Endodermal cell (in vitro differentiated cells): Measurements from ENCODE around the gene SMARCA2. TPM values are rescaled to one million over a fixed set of nuclear protein-coding genes. Genes with fewer than 3 reads are reported as not detected.

Source experiments
- DNase-seq: peaks from one replicate; pipeline ENCODE4 v3.0.0-alpha.2; 2017
- H3K27ac ChIP-seq: 2 replicates; pipeline ENCODE4 v1.5.1; 2013; ENCODE audit warnings: mild to moderate bottlenecking, low read depth, low read length, moderate library complexity
- H3K27me3 ChIP-seq: 2 replicates; pipeline ENCODE4 v1.6.1; 2013; ENCODE audit warnings: mild to moderate bottlenecking, low read length, moderate library complexity; ENCODE audit not compliant: insufficient read depth, control insufficient read depth, poor library complexity, severe bottlenecking
- H3K36me3 ChIP-seq: 2 replicates; pipeline ENCODE4 v1.7.0; 2013; ENCODE audit warnings: mild to moderate bottlenecking, low read length, moderate library complexity; ENCODE audit not compliant: control insufficient read depth, insufficient read depth
- H3K4me1 ChIP-seq: one replicate; pipeline ENCODE4 v1.7.0; 2013; ENCODE audit warnings: low read length; ENCODE audit not compliant: control insufficient read depth, insufficient read depth
- H3K4me3 ChIP-seq: 2 replicates; pipeline ENCODE4 v1.5.1; 2013; ENCODE audit warnings: mild to moderate bottlenecking, low read length, moderate library complexity
- H3K9ac ChIP-seq: 2 replicates; pipeline ENCODE4 v1.6.1; 2013; ENCODE audit warnings: mild to moderate bottlenecking, low read length, moderate library complexity; ENCODE audit not compliant: poor library complexity, severe bottlenecking; ENCODE audit errors: extremely low read depth
- H3K9me3 ChIP-seq: 2 replicates; pipeline ENCODE4 v1.6.1; 2013; ENCODE audit warnings: mild to moderate bottlenecking, low read length, moderate library complexity; ENCODE audit not compliant: control insufficient read depth
- H3K27ac Mint-ChIP-seq: 2 replicates; pipeline ENCODE4 v1.8.0; 2020; ENCODE audit warnings: mixed read lengths
- H3K27me3 Mint-ChIP-seq: 2 replicates; pipeline ENCODE4 v1.8.0; 2021; ENCODE audit warnings: mild to moderate bottlenecking, mixed read lengths; ENCODE audit not compliant: insufficient read depth
- H3K36me3 Mint-ChIP-seq: 2 replicates; pipeline ENCODE4 v1.8.0; 2020; ENCODE audit warnings: low read depth, mixed read lengths
- H3K4me1 Mint-ChIP-seq: 2 replicates; pipeline ENCODE4 v1.8.0; 2020; ENCODE audit warnings: mixed read lengths
- H3K4me3 Mint-ChIP-seq: 2 replicates; pipeline ENCODE4 v1.8.0; 2020; ENCODE audit warnings: mild to moderate bottlenecking, moderate library complexity, mixed read lengths
- H3K9me3 Mint-ChIP-seq: 2 replicates; pipeline ENCODE4 v1.8.0; 2020; ENCODE audit warnings: mild to moderate bottlenecking, mixed read lengths
- CTCF ChIP-seq: fragments of 200-600 bp; sonication (generic); conservative IDR thresholded peaks from 2 replicates; pipeline ENCODE4 v1.5.0; 2021; ENCODE audit warnings: antibody characterized with exemption, mild to moderate bottlenecking
- WGBS, 2 experiments: methylation state at CpG; one replicate each; pipeline versions ENCODE4 v1.1.5 to v1.1.7; 2013; ENCODE audit warnings: missing lambda C conversion rate in 2 of 2, mixed read lengths in 1 of 2; ENCODE audit not compliant: insufficient coverage in 1 of 2, insufficient read length in 1 of 2; 5-methylcytosine and 5-hydroxymethylcytosine counted together
- total RNA-seq, 2 donors: library from RNA; stranded (reverse); fragmentation: NEBNext Ultra II Directional in 1 of 2; extraction: Animal tissue kit (Norgen Biotek cat#: 25700) in 1 of 2; gene quantifications; 2 replicates in 1 of 2; 3 replicates in 1 of 2; pipeline ENCODE4 v1.2.1, GENCODE V29; 2021

SMARCA2 gene
- total RNA-seq, 2 donors from 2014 or later: 2.6 to 8.6 TPM

GRCh38 chr9:2217540-2217939 is 202.4 kb downstream of the SMARCA2 start:
- Mint-ChIP-seq H3K4me1 (peaks cover 30% of the 10 kb centered on the region), H3K4me3 (no peak overlapping the region), H3K27ac (no peak overlapping the region), H3K36me3 (peaks cover 34% of the 10 kb centered on the region), H3K9me3 (peaks cover 12% of the 10 kb centered on the region), H3K27me3 (no peaks in the 10 kb centered on the region)
- Histone ChIP-seq H3K27me3 (no peaks in the 10 kb centered on the region), H3K4me3 (no peak overlapping the region), H3K4me1 (no peaks in the 10 kb centered on the region), H3K9ac (no peak overlapping the region), H3K36me3 (peaks cover 13% of the 10 kb centered on the region), H3K27ac (no peak overlapping the region), H3K9me3 (no peaks in the 10 kb centered on the region)
- 84 to 97% methylated on average over 3 of the region's 3 CpGs for WGBS, 2 experiments
- no peak for DNase-seq
- TF ChIP-seq CTCF: no peak

- 94 to 96% methylated on average over 2 to 3 of the region's 3 CpGs for WGBS, 2 experiments
- no peak overlapping the region for H3K4me3 Mint-ChIP-seq
- H3K36me3 Mint-ChIP-seq: peaks cover 55% of the 10 kb centered on the region
- Histone ChIP-seq H3K36me3 (peaks cover 13% of the 10 kb centered on the region), H3K27ac (no peak overlapping the region), H3K4me3 (no peak overlapping the region), H3K27me3 (no peaks in the 10 kb centered on the region), H3K9ac (no peak overlapping the region), H3K9me3 (peaks cover 15% of the 10 kb centered on the region), H3K4me1 (no peaks in the 10 kb centered on the region)
- H3K9me3 Mint-ChIP-seq: peaks cover 32% of the 10 kb centered on the region
- peaks cover 10% of the 10 kb centered on the region for H3K4me1 Mint-ChIP-seq
- H3K27ac Mint-ChIP-seq: no peak overlapping the region
- H3K27me3 Mint-ChIP-seq: no peaks in the 10 kb centered on the region
- DNase-seq: no peak
- TF ChIP-seq CTCF: no peak
Observed at GRCh38 chr9:2220036-2220435, 204.9 kb downstream of the SMARCA2 start.

- peaks cover 35% of the 10 kb centered on the region for H3K9me3 ChIP-seq
- H3K27me3 Mint-ChIP-seq: no peaks in the 10 kb centered on the region
- H3K4me1 ChIP-seq: no peaks in the 10 kb centered on the region
- no peak overlapping the region for H3K4me3 Mint-ChIP-seq
- H3K27me3 ChIP-seq: no peaks in the 10 kb centered on the region
- TF ChIP-seq CTCF: no peak
- H3K36me3 ChIP-seq: peaks cover 33% of the 10 kb centered on the region
- peak; percentile 52 for DNase-seq
- peaks cover 84% of the 10 kb centered on the region for H3K36me3 Mint-ChIP-seq
- H3K9ac ChIP-seq: no peak overlapping the region
- peak overlapping the region; percentile 42 for H3K27ac ChIP-seq
- no peak overlapping the region for H3K4me3 ChIP-seq
- WGBS, 2 experiments: 95 to 98% methylated on average over 4 of the region's 4 CpGs
- H3K4me1 Mint-ChIP-seq: peaks cover 23% of the 10 kb centered on the region
- peaks cover 36% of the 10 kb centered on the region for H3K9me3 Mint-ChIP-seq
- H3K27ac Mint-ChIP-seq: peak overlapping the region; percentile 81
Observed at GRCh38 chr9:2227144-2227867, 212.2 kb downstream of the SMARCA2 start.
